HG02610 (cell line): Measurements from ENCODE around the gene FBXO47.
"Not testable (repeated sequence)": the region's sequence is repeated elsewhere in the genome, so short reads cannot be mapped to it uniquely, and the experiment has no call there.

ENCODE experiments used
- ATAC-seq: cut with Tn5 transposase; IDR thresholded peaks from one replicate; pipeline ENCODE4 v1.9.1; 2021; ENCODE audit warnings: mild to moderate bottlenecking, moderate library complexity; ENCODE audit not compliant: unreplicated experiment

Gene FBXO47

DNA sequence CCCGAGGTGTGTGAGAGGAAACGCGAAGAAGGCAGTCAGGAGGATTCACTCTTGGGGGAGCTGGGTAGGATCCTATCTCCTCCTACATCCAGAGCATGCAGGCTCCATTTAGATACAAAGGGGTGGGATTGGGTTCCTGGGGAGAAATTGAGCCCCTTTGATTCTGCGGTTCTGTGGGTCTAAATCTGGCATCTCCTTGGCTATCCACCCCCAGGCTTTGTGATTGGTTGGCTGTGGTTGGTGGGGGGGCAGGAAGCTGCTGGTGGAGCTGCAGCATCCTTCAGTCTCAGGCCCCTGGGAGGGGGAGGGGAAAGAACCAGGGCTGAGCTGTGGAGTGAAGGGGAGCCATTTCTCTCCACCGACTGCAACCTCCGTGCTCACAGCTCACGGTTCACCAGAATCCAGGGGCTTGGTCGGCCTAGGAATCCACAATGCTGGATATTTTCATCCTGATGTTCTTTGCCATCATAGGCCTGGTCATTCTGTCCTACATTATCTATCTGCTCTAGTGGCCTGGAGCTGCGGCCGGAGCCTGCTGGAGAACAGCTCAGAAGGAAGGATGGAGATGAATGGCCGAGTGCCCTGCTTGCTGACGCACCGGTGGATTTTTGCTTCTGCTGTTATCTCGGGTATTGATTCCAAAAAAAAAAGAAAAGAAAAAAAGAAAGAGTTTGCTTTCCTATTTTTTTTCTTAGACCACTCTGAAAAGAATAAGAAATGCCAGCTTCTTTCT, 41.8 kb downstream of the FBXO47 start, which contains the start of gene LASP1NB:
Gene LASP1NB (plus strand): TSS at position 352 of the 733 bp plus-strand sequence.
- no peak for ATAC-seq

DNA sequence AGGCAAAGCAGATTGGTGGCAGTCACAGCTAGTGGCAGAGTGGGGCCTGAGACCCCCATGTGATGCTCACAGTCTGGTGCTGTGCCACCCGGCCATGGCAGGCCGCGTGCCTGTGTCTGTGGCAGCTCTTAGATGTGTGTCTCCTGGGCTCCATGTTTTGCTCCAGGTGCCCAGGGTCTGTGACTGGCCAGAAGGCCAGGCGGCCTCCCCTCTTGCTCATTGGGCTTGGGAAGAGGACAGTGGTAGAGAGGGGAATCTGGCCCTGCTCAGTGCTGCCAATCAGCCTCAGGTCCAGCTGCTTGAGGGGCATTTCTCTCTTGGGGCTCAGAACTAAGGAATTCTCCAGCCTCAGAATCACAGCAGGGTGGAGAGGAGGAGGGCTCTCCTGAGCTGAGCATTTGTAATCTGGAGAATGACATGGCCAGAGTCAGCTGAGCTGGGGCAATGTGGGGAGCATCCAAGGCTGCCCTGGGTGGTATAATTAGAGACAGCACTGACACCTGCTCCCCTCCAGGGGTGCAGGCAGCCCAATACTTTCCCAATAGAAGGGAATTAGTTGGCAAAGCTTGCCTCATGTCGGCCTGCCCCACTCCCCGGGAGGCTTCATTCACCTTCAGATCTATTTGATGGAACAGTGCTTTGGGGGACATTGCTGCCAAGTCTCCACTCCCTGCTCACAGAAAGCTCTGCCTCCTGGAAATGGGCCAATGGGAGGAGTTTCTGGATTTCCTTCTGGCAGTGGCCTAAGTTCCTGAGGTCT, 44.5 kb downstream of the FBXO47 start:
- ATAC-seq = no peak

DNA sequence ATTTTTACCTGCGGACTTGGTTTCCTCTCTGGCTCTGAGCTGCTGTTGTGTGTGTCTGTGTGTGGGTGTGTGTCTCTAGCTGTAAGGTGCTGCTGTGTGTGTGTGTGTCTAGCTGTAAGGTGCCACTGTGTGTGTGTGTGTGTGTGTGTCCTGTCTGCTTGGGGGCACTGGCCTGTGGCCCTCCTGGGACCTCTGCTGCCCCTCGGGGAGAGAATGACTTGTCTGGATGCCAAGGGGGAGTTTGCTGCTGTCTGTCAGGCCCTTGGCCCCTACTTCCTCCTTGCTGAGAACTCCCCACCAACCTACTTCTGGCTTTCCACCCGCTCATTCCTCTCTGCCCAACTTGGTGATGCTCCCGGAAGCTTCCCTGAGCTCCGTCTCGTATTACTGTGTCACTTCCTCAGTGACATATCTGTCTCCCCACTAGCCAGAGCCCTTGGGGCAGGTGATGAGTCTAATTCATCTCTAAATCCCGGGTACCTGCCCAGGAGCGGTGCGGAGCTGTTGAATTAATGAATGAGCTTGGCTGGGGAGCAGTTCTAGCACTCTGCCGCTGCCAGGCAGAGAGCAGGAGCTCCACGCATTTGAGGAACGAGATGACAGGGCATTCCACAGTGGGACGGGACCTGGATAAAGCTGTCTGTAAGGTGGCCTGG, 45.3 kb downstream of the FBXO47 start:
- no peak for ATAC-seq

DNA sequence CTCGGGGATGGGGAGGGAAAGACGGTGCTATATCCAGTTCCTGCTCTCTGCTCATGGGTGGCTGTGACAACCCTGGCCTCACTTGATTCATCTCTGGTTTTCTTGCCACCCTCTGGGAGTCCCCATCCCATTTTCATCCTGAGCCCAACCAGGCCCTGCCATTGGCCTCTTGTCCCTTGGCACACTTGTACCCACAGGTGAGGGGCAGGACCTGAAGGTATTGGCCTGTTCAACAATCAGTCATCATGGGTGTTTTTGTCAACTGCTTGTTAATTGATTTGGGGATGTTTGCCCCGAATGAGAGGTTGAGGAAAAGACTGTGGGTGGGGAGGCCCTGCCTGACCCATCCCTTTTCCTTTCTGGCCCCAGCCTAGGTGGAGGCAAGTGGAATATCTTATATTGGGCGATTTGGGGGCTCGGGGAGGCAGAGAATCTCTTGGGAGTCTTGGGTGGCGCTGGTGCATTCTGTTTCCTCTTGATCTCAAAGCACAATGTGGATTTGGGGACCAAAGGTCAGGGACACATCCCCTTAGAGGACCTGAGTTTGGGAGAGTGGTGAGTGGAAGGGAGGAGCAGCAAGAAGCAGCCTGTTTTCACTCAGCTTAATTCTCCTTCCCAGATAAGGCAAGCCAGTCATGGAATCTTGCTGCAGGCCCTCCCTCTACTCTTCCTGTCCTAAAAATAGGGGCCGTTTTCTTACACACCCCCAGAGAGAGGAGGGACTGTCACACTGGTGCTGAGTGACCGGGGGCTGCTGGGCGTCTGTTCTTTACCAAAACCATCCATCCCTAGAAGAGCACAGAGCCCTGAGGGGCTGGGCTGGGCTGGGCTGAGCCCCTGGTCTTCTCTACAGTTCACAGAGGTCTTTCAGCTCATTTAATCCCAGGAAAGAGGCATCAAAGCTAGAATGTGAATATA, 46.6 kb downstream of the FBXO47 start:
- ATAC-seq = no peak

DNA sequence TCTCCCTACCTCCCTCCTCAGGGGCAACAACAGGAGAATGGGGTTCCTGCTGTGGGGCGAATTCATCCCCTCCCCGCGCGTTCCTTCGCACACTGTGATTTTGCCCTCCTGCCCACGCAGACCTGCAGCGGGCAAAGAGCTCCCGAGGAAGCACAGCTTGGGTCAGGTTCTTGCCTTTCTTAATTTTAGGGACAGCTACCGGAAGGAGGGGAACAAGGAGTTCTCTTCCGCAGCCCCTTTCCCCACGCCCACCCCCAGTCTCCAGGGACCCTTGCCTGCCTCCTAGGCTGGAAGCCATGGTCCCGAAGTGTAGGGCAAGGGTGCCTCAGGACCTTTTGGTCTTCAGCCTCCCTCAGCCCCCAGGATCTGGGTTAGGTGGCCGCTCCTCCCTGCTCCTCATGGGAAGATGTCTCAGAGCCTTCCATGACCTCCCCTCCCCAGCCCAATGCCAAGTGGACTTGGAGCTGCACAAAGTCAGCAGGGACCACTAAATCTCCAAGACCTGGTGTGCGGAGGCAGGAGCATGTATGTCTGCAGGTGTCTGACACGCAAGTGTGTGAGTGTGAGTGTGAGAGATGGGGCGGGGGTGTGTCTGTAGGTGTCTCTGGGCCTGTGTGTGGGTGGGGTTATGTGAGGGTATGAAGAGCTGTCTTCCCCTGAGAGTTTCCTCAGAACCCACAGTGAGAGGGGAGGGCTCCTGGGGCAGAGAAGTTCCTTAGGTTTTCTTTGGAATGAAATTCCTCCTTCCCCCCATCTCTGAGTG, 47.7 kb downstream of the FBXO47 start:
- no peak for ATAC-seq

DNA sequence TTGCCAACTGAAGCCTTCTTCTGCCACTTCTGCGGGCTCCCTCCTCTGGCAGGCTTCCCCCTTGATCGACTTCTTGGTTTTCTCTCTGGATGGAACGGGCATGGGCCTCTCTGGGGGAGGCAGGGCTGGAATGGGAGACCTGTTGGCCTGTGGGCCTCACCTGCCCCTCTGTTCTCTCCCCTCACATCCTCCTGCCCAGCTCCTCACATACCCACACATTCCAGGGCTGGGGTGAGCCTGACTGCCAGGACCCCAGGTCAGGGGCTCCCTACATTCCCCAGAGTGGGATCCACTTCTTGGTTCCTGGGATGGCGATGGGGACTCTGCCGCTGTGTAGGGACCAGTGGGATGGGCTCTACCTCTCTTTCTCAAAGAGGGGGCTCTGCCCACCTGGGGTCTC, 48.3 kb downstream of the FBXO47 start:
- ATAC-seq = no peak

DNA sequence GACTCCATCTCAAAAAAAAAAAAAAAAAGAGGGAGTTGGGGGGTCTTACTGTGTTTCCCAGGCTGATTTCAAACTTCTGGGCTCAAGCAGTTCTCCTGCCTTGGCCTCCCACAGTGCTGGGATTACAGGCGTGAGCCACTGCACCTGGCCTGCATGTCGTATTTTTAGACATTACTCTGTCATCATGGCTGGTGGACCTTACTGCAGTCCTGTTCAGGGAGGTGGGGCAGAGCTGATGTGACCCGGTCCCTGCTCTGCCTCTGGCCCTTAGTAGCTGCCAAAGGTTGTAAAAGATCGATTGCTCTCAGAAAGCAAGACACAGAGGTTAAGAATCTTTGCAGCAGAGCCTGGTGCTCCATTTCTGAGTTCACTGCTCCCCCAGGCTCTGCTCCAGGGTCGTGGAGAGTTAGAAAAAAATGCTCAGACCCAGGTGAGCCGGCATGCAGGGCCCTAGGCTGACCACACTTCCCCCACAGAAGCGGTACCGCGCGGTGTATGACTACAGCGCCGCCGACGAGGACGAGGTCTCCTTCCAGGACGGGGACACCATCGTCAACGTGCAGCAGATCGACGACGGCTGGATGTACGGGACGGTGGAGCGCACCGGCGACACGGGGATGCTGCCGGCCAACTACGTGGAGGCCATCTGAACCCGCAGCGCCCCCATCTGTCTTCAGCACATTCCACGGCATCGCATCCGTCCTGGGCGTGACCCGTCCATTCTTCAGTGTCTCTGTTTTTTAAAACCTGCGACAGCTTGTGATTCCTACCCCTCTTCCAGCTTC, 48.9 kb downstream of the FBXO47 start:
- no peak for ATAC-seq

DNA sequence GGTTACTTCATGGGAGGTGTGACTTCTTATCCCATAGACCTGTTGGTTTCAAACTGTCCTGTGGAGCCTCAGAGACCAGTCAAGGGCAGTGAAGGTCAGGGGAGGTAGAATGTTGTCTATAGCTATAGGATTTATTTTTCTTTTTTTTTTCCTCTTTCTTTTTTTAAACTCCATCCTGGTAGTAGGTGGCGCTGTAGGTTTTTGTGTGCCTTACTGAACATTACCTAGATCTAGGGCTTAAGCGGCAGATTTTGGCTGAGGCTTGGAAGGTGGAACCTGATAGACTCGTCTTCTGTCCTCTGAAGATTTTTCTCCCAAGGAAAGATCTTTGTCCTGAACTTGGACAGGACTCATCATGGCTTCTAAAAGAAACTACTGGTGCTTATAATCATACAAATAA, 49.9 kb downstream of the FBXO47 start:
- ATAC-seq = no peak

DNA sequence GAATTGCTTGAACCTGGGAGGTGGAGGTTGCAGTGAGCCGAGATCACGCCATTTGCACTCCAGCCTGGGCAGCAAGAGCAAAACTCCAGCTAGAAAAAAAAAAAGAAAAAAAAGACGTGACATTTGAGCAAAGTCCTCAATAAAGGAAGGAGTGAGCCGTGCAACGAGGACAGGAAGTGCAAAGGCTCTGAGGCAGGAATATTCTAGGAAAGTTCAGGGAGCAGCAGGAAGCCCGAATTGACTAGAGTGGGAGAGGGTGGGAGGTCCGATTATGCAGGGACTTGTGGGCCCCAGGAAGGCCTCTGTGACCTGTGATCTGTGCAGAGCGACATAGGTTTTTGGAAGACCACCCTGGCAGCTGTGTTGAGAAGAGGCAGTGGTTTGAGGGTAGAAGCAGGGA, 50.4 kb downstream of the FBXO47 start:
- ATAC-seq = no peak

DNA sequence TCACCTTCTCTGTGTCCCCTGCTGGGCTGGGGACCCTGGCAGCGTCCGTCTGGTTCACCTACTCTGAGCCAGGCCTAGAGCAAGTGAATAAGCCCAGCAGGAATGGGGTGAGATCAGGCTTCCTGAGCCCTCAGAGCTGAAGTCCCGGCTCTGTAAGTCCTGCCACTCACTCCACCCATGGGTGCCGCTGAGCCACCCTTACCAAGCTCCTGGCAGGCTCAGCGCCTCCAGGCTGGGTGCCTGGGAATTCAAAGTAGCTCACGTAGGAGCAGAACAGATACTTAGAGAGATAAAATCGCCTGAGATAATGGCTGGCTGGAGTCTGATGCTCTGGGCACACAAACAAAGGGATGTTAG, 51.6 kb downstream of the FBXO47 start:
- no peak for ATAC-seq

DNA sequence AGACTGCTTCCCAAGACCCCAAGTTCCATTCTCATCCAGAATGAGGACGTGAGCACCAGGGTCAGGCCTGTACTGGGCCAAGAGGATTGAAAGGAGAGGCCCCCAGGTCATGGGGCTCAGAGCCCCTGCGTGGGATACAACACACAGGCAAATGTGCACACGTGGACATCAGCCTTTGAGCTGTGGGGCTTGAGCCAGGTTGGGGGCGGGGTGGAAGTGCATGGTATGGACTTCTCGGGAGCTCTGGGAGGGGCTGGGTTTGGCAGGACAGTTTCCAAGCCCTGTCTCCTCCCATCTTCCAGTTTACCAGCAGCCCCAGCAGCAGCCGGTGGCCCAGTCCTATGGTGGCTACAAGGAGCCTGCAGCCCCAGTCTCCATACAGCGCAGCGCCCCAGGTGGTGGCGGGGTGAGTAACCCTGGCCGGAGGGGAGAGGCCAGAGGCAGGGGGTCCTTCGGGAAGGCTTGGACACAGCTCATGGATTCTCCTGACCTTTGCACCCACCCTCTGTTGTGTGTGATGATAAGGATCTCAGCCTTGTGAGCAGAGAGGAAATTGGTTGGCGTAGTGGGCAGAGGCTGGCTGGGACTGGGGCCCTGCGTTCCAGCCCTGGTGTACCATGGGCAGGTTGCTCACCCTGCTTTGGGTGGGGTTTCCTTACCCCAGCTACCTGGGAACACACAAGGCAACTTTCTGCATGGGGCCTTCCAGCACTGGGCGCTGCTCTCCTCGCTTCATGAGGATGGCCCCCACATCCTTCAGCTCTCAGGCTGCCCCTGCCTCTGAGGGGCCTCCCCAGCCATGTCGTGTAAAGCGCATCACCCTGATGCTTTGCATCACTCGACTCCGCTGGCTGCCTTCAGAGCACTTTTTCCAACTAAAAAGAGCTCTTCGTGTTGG, 52.2 kb downstream of the FBXO47 start:
- no peak for ATAC-seq

DNA sequence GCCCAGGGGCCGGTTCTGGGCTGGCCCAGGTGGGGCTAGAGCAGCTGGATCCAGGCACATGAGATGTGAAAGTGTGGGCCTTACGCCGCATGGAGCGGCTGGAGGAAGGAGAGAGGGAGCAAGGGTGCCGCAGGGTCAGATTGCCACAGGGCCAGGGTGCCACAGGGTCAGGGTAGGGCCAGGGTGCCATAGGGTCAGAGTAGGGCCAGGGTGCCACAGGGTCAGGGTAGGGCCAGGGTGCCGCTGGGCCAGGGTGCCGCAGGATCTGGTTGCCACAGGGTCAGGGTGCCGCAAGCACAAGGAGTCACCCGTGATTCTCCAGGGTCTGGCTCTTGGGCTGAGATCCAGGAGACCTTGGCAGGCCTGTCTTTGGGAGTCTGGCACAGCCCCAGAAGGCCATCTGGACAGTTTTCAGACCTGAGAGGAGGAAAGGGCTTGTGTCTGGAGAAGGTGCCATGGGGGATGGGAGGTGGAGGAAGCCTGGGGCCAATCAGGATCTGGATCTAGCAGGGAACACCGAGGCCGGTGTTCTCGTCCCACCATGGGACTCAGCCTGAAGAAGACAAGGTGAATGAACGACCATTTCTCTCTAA, 54.9 kb downstream of the FBXO47 start:
- no peak for ATAC-seq

DNA sequence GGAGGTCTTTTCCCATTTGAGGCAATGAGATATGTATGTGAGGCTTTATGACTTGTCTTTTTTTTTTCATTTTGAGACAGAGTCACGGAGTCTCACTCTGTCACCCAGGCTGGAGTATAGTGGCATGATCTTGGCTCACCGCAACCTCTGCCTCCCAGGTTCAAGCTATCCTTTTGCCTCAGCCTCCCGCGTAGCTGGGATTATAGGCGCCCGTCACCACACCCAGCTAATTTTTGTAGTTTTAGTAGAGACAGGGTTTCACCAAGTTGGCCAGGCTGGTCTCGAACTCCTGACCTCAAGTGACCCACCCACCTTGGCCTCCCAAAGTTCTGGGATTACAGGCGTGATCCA, 55.5 kb downstream of the FBXO47 start:
- ATAC-seq = not testable (repeated sequence)

DNA sequence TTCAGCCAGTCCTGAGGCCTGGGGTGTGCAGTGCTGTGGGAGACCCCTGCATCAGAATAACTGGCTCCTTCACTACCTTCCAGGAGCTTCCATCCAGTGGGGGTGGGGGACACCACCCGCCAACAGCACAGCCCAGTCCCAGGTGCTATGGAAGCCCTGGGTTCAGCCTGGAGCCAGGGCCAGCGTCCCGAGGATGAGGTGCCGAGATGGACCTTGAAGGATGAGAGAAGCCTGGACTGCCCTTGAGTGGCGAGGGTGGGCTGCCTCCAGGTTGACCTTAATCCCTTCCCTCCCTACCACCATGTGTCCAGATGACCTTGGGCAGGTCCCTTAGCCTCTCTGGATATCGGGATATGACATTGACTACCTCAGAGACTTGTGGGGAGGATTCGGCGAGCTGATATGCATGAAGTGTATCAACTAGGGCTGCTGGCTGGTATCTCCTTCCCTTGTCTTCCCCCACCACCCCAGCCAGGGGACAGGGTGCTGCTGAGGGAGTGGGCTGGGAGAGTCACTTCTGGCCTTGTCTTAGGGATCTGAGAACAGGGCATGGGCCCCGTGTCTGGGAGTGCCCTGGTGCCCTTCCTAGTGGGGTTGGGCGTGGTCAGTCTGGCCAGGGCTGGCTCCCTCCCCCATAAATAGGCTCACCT, 56.0 kb downstream of the FBXO47 start:
- no peak for ATAC-seq

DNA sequence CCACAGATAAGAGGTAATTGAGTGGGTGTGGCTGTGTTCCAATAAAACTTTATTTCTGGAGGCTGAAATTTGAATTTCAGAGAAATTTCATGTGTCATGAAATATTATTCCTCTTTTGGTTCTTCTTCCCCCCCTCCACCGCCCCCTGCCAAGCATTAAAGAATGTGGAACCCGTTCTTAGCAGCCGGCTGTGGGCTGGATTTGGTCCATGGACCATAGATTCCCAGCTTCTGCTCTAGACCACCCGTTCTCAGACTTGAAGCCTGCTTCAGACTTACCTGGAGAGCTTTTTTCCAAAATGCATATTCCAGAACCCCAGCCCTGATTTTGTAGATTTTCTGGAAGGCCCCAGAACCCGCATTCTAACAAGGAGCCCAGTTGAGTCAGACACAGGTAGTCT, 56.9 kb downstream of the FBXO47 start:
- ATAC-seq = no peak

DNA sequence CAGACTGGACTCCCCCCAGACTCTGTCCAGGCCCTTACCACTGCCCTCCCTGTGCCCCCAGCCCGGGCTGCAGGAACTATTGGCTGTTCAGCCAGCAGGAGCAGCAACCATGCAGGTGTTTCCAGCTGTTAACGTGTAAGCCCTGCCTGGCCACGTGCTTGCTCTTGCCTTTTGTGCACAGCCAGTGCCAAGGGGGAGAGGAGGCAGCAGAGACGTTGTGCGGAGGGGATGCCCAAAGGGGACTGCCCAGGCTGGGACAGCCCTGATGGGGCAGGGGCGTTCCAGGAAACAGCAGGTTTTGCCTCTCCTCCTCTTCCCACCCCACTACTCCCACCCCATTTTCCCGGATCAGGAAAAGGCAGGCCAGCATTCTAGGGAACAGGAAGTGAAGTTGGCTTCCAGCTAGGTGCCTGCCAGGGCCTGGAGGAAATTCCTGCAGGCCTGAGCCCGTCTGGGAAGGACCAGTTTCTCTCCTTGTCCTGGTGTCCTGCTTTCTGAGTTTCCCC, 58.5 kb downstream of the FBXO47 start:
- ATAC-seq = no peak

DNA sequence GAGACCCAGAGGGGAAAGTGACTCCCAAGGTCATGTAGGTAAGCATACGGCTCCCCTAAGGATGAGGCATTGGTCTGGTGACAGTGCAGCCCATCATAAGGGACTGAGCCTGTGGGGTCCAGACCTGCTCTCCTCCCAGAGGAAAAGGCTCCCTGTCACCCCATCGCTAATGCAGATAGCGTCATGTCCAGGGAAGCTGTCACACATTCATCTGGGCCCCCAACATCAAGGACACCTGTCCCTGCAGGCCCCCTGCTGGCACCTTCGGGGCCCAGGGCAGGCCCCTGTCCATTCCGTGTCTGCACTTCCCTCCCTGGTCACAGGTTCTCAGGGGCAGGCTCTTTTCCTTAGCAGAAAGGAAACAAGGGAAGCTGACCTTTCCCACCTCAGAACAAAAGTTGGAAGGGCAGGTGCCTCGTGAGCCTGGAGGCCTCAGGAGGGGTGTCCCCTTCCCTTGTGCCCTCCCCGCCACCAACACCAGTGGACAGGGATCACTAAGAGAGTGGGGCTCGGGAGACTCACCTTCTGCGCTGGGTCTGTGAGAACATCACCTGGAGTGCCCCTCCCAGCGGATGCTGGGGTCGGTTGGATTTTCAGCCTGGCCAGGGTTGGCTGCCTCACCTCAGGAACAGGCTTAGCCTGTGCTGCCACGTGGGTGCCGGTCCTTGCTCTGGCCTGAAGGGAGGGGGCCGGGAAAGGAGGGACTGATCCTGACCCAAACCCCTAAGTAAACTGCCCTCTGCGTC, 59.1 kb downstream of the FBXO47 start:
- no peak for ATAC-seq
